ENCODE results near the gene MTRFR. TPM values are rescaled to one million over a fixed set of nuclear protein-coding genes. Genes with fewer than 3 reads are reported as not detected.

MTRFR gene
- total RNA-seq, 1 donor from 2014 or later = 0.85 TPM

DNA sequence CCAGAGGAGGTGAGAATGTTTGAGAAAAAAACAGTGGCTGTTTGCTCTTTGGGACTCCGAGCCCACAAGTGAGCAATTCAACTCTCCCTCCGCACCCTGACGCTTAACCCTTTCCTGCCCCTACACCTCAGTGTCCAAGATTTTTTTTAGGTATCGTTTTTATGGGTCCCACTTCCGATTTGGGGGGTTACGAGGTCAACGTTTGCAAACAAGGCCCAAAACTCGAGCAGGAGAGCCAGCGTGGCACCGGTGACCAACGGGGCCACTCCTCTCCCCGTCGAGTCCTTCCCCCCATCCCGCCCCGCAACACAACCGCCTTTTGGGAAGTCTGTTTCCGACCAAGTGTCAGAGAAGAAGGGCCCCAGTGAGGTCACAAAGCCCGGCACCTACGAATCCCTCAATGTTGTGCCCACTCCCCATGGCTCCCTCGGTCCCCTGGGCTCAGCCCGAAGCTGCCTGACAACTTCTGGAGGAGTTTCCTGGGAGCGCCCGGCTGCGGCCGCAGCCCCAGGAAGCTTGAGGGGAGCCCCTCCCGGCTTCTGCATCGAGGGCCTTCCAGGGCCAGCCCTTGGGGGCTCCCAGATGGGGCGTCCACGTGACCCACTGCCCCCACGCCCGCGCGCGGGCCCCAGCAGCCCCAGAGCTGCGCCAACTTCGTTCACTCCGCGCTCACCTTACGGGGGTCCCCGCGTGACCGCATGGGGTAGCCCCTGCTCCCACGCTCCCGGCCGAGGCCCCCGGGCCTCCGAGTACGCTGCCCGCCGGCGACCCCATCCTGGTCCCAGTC is 37.2 kb downstream of the MTRFR start:
- TF ChIP-seq, protein P1, sequence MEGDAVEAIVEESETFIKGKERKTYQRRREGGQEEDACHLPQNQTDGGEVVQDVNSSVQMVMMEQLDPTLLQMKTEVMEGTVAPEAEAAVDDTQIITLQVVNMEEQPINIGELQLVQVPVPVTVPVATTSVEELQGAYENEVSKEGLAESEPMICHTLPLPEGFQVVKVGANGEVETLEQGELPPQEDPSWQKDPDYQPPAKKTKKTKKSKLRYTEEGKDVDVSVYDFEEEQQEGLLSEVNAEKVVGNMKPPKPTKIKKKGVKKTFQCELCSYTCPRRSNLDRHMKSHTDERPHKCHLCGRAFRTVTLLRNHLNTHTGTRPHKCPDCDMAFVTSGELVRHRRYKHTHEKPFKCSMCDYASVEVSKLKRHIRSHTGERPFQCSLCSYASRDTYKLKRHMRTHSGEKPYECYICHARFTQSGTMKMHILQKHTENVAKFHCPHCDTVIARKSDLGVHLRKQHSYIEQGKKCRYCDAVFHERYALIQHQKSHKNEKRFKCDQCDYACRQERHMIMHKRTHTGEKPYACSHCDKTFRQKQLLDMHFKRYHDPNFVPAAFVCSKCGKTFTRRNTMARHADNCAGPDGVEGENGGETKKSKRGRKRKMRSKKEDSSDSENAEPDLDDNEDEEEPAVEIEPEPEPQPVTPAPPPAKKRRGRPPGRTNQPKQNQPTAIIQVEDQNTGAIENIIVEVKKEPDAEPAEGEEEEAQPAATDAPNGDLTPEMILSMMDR (IDR thresholded peaks at IDR 0.05) = no peak
- no peak for DNase-seq (ENCODE audit: low spot score in 2 of 2)
- H3K36me3 ChIP-seq = peaks cover 3 to 7% of the 10 kb centered on the region in 2 donors
- H3K4me3 ChIP-seq = peak overlapping the region; percentile 79 to 98
- peaks cover 3 to 23% of the 10 kb centered on the region in 2 donors for H3K4me1 ChIP-seq
- no peaks in the 10 kb centered on the region for H3K9me3 ChIP-seq
- intact Hi-C loops (cut with DNase I) = loop anchor here (2.0 kb wide), 2 partner anchors 38 to 330 kb away; partner anchors contain the start of genes MPHOSPH9 and MTRFR
- H3K27ac ChIP-seq = peak overlapping the region; percentile 80 to 83
- no peaks in the 10 kb centered on the region for H3K27me3 ChIP-seq

DNA sequence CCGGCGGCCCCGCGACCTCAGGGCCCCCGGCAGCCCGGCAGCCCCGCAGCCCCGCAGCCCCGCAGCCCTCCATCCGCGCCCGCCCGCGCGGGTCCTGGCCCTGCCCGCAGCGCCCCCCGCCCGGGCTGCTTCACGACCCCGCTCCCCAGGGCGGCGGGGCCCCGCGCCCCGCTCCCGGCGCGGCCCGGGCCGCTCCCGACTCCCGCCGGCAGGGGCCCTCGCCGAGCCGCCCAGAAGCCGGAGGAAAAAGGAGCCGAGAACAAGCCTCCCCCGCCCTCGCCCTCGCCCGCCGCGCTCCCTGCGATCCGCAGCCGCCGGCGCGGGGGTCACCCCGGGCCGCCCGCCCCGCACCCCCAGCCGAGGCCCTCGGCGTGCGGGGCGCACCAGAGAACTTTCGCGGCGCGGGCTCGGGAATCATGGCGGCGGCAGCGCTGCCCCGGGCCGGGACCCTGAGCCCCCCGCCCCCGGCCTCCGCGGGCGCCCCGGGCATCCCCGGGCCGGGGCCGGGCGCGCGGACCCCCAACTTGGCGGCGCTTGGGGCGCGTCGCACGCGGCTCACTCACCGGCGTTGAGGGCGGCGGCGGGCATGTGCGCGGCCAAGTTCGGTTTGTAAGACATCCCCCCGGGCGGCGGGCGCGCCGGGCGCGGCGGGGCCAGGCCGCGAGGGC is 37.9 kb downstream of the MTRFR start:
- DNase-seq (ENCODE audit: low spot score in 2 of 2) = peak in 1 of 2 donors; percentile 82
- Histone ChIP-seq H3K36me3 (peaks cover 2 to 3% of the 10 kb centered on the region in 2 donors), H3K27ac (peak overlapping the region; percentile 80 to 83), H3K27me3 (no peaks in the 10 kb centered on the region), H3K4me3 (peak overlapping the region; percentile 79 to 98), H3K4me1 (peaks cover 3 to 23% of the 10 kb centered on the region in 2 donors), H3K9me3 (no peaks in the 10 kb centered on the region)
- intact Hi-C loops (cut with DNase I) = loop anchor here (2.0 kb wide), 2 partner anchors 38 to 330 kb away; partner anchors contain the start of genes MPHOSPH9 and MTRFR
- TF ChIP-seq, protein P1 (IDR thresholded peaks at IDR 0.05) = peak in 2 of 3 experiments; percentile 9 to 73

DNA sequence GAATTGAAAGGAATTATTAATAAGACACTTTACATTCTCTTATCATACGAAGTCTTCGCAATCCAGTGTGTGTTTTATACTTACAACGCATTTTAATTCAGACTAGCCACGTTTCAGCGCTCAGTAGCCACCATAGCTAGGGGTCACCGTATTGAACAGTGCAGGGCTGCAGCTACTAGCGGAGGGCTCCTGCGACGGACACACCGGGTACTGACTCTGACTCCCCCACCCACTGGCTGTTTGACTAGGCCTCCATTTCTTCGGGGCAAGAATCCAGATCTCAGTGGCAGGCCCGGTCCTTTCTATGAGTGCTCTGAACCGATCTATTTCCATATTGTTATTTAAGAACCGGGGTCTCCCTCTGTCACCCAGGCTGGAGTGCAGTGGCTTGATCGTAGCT is 39.9 kb downstream of the MTRFR start:
- DNase-seq (ENCODE audit: low spot score in 2 of 2) = no peak
- Histone ChIP-seq H3K27ac (no peak overlapping the region), H3K4me3 (no peak overlapping the region), H3K4me1 (peaks cover 3 to 21% of the 10 kb centered on the region in 2 donors), H3K9me3 (no peaks in the 10 kb centered on the region), H3K36me3 (no peaks in the 10 kb centered on the region), H3K27me3 (no peaks in the 10 kb centered on the region)
- TF ChIP-seq, protein P1 (IDR thresholded peaks at IDR 0.05) = no peak
- intact Hi-C loops (cut with DNase I) = no loop called here

DNA sequence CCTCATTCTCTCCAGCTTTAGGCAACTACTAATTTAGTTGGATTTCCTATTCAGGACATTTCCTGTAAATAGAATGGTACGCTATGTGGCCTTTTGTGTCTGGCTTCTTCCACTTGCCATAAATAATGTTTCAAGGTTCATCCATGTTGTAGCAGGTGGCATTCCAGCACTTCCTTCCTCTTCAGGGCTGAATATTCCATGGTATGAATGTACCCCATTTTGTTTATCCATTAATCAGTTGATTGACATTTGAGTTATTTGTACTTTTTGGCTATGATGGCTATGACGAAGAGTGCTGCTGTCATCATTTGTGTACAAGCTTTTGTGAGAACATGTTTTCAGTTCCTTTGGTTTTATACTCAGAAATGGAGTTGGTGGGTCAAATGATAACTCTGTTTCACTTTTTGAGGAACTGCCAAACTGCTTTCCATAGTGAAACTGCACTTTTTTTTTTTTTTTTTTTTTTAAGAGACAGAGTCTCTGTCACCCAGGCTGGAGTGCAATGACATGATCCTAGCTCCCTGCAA is 44.9 kb downstream of the MTRFR start:
- H3K27me3 ChIP-seq = no peaks in the 10 kb centered on the region
- peak overlapping the region in 1 of 2 donors; percentile 21 for H3K27ac ChIP-seq
- intact Hi-C loops (cut with DNase I) = no loop called here
- TF ChIP-seq, protein P1 (IDR thresholded peaks at IDR 0.05) = no peak
- no peaks in the 10 kb centered on the region for H3K36me3 ChIP-seq
- no peaks in the 10 kb centered on the region for H3K4me1 ChIP-seq
- no peak for DNase-seq (ENCODE audit: low spot score in 2 of 2)
- H3K4me3 ChIP-seq = no peak overlapping the region
- H3K9me3 ChIP-seq = no peaks in the 10 kb centered on the region

DNA sequence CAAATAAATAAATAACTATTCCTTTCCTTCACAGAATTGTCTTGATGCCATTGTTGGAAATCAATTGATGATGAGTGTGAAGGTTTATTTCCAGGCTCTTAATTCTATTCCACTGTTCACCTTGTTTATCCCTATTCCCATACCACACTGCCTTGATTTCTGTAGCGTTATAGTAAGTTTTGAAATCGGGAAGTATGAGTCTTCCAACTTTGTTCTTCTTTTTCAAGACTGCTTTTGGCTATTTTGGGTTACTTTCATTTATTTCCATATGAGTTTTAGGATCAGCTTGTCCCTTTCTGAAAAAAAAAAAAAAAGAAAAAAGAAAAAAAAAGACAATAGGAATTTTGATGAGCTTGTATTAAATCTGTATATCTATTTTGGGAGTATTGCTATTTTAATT is 47.7 kb downstream of the MTRFR start:
- TF ChIP-seq, protein P1 (IDR thresholded peaks at IDR 0.05) = no peak
- Histone ChIP-seq H3K4me1 (no peaks in the 10 kb centered on the region), H3K4me3 (no peak overlapping the region), H3K9me3 (no peaks in the 10 kb centered on the region), H3K27me3 (no peaks in the 10 kb centered on the region), H3K27ac (no peak overlapping the region), H3K36me3 (no peaks in the 10 kb centered on the region)
- intact Hi-C loops (cut with DNase I) = no loop called here
- no peak for DNase-seq (ENCODE audit: low spot score in 2 of 2)
